Ascending aorta (tissue), 2 donors: ENCODE data around the gene SNED1. TPM values are rescaled to one million over a fixed set of nuclear protein-coding genes. Genes with fewer than 3 reads are reported as not detected.

Source experiments
- DNase-seq, 2 donors: peaks; one replicate each; pipeline ENCODE4 v3.0.0-alpha.2; 2019; ENCODE audit warnings: low spot score in 2 of 2
- H3K27ac ChIP-seq, 2 donors: fragments of 200-600 bp; sonication (generic); one replicate each; pipeline ENCODE4 v1.5.1; 2016 to 2017; ENCODE audit warnings: mild to moderate bottlenecking in 1 of 2
- H3K27me3 ChIP-seq: fragments of 200-600 bp; sonication (generic); one replicate; pipeline ENCODE4 v1.5.1; 2017
- H3K36me3 ChIP-seq, 2 donors: fragments of 200-600 bp; sonication (generic); one replicate each; pipeline ENCODE4 v1.5.1; 2016
- H3K4me1 ChIP-seq, 2 donors: fragments of 200-600 bp; sonication (generic); one replicate each; pipeline ENCODE4 v1.5.1; 2016 to 2017; ENCODE audit warnings: mild to moderate bottlenecking in 1 of 2
- H3K4me3 ChIP-seq, 2 donors: fragments of 200-600 bp; sonication (generic); one replicate each; pipeline ENCODE4 v1.5.1; 2016 to 2017; ENCODE audit warnings: mild to moderate bottlenecking in 1 of 2
- H3K9me3 ChIP-seq, 2 donors: fragments of 200-600 bp; sonication (generic); one replicate each; pipeline ENCODE4 v1.5.1; 2016
- CTCF ChIP-seq, 3 experiments: fragments of 200-600 bp in 2 of 3; fragments of 450-650 bp in 1 of 3; sonication (generic) in 2 of 3; IDR thresholded peaks; one replicate each; pipeline ENCODE4 v1.5.1; 2016 to 2019; ENCODE audit warnings: antibody characterized with exemption in 3 of 3, mild to moderate bottlenecking in 1 of 3, moderate library complexity in 1 of 3
- intact Hi-C: fragments of 100-400 bp; cut with DNase I; formaldehyde crosslinking; loops from one replicate; pipeline ENCODE4 v1.15.1; 2023
- total RNA-seq: library from RNA; depleted of rRNA; stranded (reverse); fragments of >200 nt; gene quantifications from one replicate; pipeline ENCODE4 v1.1.0, GENCODE V29; 2016

Gene SNED1
- total RNA-seq, 1 donor from 2014 or later: 84.3 TPM

GRCh38 chr2:240952496-240953246 is 45.7 kb upstream of the SNED1 start:
- H3K4me3 ChIP-seq: no peak overlapping the region
- no peaks in the 10 kb centered on the region for H3K27me3 ChIP-seq
- no peaks in the 10 kb centered on the region for H3K9me3 ChIP-seq
- intact Hi-C loops: no loop called here
- peaks cover 0 to 2% of the 10 kb centered on the region in 2 donors for H3K4me1 ChIP-seq
- H3K27ac ChIP-seq: no peak overlapping the region
- TF ChIP-seq CTCF (IDR thresholded peaks at IDR 0.05): no peak
- DNase-seq: peak in 1 of 2 donors; percentile 12
- no peaks in the 10 kb centered on the region for H3K36me3 ChIP-seq

DNA sequence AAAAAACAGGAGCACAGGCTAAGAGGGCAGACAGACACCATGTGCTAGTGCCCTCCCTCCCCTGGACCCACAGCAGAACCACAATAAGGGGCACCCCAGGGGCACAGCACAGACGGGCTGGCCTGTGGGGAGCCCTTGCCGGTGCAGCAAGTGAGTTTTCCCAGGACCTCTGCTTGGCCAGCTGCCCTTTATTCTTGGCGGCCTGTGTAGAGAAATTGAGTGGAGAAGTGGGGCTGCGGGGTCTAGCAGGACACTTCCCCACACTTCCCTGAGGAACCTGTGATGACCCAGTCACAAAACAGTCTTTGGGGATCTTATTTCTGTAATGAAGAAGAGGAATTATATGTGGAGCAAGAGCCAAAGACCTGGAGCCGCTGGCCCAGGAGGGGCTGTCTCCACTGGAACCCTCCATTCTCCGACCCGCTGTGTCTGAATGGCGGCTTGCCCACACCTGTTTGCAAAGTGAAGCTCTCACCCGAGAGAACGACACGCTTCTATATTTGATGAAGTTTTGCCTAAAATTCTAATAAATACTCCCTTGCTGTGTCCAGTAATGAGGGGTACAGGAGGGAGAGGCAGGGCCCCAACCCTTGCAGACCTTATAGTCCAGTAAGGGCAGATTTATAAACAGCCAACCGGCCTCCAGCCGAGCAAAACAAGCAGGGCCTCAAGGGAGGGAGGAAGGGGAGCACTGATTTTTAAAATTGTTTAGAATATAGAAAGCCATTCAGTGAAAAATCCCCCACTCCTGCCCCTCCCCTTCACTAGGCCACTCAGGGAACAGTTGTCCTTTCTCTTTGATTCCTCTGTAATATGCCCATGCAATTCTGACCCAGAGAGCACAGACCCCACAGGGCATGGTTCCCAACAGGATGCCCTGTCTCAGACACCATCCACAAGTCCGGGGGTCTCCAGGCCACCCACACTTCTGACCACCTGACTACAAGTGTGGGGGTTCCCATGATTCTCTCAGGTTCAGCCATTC is 44.7 kb upstream of the SNED1 start:
- Histone ChIP-seq H3K9me3 (no peaks in the 10 kb centered on the region), H3K4me3 (no peak overlapping the region), H3K36me3 (no peaks in the 10 kb centered on the region), H3K4me1 (peaks cover 0 to 7% of the 10 kb centered on the region in 2 donors), H3K27me3 (no peaks in the 10 kb centered on the region), H3K27ac (no peak overlapping the region)
- DNase-seq: peak in 1 of 2 donors; percentile 49
- no peak for TF ChIP-seq CTCF (IDR thresholded peaks at IDR 0.05)
- intact Hi-C loops: no loop called here

DNA sequence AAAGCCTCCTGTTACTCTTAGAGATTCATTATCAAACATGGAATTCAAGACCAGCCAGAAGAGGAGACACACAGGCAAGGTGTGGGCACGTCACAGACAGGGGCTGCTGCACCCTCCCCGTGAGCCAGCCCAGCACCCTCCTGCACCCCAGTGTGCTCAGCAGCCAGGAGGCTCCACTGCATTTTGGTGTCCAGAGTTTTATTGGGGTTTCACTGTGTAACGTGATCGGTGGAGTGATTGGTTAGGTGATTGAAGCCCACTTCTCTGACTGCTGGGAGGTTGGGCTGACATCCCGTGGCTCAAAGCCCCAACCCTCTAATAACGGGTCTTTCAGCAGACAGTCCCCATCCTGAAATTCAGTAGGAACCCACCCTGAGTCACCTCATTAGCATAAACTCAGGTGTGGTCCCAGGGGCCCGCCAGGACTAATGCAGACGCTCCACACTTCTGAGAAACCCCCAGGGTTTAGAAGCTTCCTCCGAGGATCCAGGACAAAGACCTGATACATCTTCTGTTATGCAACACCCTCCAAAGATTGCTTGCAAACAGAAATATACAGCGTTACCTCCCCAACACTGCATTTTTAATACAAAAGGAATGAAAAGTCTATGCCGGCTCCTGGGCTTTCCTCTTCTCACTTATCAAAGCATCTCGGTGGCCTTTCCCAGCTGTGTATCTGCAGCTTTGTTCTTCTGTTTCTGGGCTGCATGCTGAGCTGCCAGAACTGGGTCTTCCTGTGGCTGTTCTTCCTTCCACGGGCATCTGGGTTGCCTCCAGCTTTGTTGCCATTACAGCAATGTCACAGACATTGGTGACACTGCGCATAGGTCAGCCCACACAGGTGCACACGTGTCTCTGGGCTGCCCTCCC is 43.7 kb upstream of the SNED1 start:
- no peak overlapping the region for H3K27ac ChIP-seq
- H3K36me3 ChIP-seq: no peaks in the 10 kb centered on the region
- H3K27me3 ChIP-seq: no peaks in the 10 kb centered on the region
- intact Hi-C loops: no loop called here
- no peaks in the 10 kb centered on the region for H3K9me3 ChIP-seq
- peak in 1 of 2 donors; percentile 40 for DNase-seq
- no peak overlapping the region for H3K4me3 ChIP-seq
- H3K4me1 ChIP-seq: peaks cover 0 to 7% of the 10 kb centered on the region in 2 donors
- TF ChIP-seq CTCF (IDR thresholded peaks at IDR 0.05): no peak

- peak in 1 of 2 donors; percentile 53 for DNase-seq
- intact Hi-C loops: no loop called here
- no peak overlapping the region for H3K4me3 ChIP-seq
- no peaks in the 10 kb centered on the region for H3K9me3 ChIP-seq
- H3K4me1 ChIP-seq: peaks cover 0 to 7% of the 10 kb centered on the region in 2 donors
- no peak for TF ChIP-seq CTCF (IDR thresholded peaks at IDR 0.05)
- no peak overlapping the region for H3K27ac ChIP-seq
- no peaks in the 10 kb centered on the region for H3K36me3 ChIP-seq
- no peaks in the 10 kb centered on the region for H3K27me3 ChIP-seq
Measured at GRCh38 chr2:240955306-240956170, 42.9 kb upstream of the SNED1 start.
